Stimulated activated CD4-positive, alpha-beta T cell treated with anti-CD3 and anti-CD28 coated beads, Interleukin-12 subunit alpha, Interleukin-12 subunit beta, amount 100 ng/mL, for 4 hours (primary cell): ENCODE results near the gene ATP10B.
"Not testable (repeated sequence)": the region's sequence is repeated elsewhere in the genome, so short reads cannot be mapped to it uniquely, and the experiment has no call there.

Source experiments
- DNase-seq: peaks from one replicate; pipeline ENCODE4 v3.0.0-alpha.2; 2020

Gene ATP10B, protein sequence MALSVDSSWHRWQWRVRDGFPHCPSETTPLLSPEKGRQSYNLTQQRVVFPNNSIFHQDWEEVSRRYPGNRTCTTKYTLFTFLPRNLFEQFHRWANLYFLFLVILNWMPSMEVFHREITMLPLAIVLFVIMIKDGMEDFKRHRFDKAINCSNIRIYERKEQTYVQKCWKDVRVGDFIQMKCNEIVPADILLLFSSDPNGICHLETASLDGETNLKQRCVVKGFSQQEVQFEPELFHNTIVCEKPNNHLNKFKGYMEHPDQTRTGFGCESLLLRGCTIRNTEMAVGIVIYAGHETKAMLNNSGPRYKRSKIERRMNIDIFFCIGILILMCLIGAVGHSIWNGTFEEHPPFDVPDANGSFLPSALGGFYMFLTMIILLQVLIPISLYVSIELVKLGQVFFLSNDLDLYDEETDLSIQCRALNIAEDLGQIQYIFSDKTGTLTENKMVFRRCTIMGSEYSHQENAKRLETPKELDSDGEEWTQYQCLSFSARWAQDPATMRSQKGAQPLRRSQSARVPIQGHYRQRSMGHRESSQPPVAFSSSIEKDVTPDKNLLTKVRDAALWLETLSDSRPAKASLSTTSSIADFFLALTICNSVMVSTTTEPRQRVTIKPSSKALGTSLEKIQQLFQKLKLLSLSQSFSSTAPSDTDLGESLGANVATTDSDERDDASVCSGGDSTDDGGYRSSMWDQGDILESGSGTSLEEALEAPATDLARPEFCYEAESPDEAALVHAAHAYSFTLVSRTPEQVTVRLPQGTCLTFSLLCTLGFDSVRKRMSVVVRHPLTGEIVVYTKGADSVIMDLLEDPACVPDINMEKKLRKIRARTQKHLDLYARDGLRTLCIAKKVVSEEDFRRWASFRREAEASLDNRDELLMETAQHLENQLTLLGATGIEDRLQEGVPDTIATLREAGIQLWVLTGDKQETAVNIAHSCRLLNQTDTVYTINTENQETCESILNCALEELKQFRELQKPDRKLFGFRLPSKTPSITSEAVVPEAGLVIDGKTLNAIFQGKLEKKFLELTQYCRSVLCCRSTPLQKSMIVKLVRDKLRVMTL (N-terminal part only)

GRCh38 chr5:160852049-160852448 lies at the start of gene ATP10B:
TSS of gene ATP10B (minus strand) at chr5:160852211. CDS start at chr5:160688074, 164,137 bp downstream.
- no peak for DNase-seq

- DNase-seq: no peak
These were observed 49.6 kb upstream of the ATP10B start for GRCh38 chr5:160901656-160902055.

DNA sequence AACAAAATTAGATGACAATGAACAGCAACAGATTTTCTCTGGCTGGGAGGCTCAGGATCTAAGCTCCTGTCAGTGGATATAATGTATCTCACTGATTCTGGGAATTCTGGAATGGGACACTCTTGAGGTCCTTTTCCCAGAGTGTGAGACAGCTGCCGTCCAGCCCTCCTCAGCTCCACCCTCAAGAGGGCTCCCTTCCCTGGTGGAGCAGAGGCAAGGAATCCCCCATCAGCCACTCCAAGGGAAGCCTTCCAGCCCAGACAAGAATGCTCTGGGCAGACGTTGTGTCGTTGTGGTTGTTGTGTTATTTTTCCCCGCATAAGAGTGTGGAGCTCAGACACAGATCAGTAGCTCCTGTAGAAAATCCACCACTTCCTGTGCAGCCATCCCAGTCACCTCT lies 47.7 kb upstream of the ATP10B start:
- no peak for DNase-seq

DNA sequence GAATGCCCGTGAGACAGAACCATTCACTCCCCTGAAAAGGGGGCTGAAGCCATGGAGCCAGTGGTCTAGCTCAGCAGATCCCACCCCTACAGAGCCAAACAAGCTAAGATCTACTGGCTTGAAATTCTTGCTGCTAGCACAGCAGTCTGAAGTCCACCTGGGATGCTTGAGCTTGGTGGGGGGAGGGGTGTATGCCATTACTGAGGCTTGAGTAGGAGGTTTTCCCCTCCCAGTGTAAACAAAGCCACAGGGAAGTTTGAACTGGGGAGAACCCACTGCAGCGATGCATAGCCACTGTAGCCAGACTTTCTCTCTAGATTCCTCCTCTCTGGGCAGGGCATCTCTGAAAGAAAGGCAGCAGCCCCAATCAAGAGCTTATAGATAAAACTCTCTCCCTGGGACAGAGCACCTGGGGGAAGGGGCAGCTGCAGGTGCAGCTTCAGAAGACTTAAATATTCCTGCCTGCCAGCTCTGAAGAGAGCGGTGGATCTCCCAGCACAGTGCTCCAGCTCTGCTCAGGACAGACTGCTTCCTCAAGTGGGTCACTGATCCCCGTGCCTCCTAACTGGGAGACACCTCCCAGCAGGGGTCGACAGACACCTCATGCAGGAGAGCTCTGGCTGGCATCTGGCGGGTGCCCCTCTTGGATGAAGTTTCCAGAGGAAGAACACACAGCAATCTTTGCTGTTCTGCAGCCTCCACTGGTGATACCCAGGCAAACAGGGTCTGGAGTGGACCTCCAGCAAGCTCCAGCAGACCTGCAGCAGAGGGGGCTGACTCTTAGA lies 41.4 kb upstream of the ATP10B start:
- DNase-seq: not testable (repeated sequence)

DNA sequence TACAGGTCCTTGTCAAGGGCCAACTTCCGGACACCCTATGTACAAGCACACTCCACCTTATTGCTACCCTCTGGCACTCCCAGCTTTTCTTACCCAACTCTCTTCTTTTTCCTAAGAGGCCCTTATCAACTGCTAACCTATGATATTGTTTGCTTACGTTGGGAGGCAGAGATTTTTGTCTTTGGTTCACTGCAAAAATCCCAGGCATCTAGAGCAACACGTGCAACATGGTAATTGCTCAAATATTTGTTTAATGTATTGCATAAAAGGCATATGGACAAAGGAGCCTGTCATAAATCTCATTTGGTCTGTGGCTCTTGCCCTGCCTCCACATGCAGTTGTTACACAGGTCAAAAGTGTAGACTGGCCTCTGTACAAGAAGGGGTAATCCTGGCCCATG lies 35.8 kb upstream of the ATP10B start:
- no peak for DNase-seq

GRCh38 chr5:160873560-160874200 lies 21.7 kb upstream of the ATP10B start:
- DNase-seq: not testable (repeated sequence)

DNA sequence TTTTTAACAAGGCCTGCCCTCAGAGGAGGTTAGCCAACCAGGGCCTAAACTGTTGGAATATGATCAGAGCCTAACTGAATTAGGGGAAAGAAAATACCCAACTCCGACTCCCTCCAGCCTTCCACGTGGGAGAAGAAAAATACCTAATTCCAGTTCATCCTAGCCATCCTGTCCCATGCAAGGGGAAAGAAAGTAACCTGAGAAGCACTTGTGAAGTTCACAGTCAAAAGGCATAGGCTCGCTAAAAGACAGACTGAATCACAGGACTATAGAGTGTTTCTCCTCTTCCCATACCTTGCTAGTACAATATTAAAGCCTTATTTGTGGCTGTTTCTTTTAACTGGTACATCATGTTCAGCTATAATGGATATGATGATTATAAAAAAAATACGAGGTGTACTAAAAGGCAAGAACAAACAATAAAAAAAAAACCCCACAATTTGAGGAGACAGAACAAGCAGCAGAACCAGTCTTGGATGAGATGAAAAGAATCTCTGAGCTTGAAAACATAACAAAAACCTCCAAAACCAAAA lies 18.0 kb upstream of the ATP10B start:
- no peak for DNase-seq

- DNase-seq: no peak
These were observed 16.0 kb upstream of the ATP10B start for GRCh38 chr5:160867976-160868375.

GRCh38 chr5:160851451-160851850 lies 560 bp downstream of the ATP10B start:
- DNase-seq: no peak

- DNase-seq: no peak
These were observed 1.6 kb downstream of the ATP10B start for GRCh38 chr5:160850421-160850820.

DNA sequence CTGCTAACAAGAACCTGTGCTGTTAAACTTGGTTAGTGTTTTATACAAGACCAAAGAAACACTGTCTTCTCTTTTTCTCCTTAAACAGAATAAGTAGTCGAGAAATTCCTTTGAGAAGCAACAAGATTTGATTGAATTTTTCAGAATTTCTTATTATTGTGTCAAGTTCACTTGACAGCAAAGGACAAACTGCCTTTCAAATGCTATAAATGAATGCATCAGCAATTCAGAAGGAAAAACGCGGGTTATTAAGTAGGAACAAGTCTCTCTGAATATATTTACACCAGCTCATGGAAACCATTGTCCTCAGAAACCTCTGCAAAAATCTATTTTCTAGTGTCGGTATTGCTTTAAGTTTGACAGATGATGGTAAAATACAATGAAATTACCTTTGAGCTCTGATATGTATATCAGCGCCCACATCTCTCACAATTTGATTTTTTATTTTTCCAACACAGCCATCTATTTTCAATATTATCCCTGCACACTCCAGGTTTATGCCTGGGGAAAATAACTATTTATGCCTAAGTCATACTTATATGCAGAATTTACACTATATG lies 4.4 kb downstream of the ATP10B start:
- DNase-seq: no peak

GRCh38 chr5:160846642-160847041 lies 5.4 kb downstream of the ATP10B start:
- DNase-seq: no peak

DNA sequence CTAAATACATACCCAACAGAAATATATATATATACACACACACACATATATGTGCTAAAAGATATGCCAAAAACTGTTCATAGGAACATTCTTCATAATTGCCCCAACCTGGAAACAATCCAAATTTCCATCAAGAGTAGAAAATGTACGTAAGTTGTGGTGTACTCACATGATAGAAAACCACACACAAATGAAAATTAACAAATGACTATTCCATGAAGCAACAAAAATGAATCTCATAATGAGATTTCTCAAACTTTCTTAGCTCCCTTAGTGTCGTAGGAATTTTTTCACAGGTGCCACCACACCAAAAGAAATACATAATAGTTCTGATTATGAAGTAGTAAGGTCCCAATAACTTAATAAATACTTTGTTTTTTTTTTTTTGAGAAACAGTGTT lies 7.8 kb downstream of the ATP10B start:
- no peak for DNase-seq

DNA sequence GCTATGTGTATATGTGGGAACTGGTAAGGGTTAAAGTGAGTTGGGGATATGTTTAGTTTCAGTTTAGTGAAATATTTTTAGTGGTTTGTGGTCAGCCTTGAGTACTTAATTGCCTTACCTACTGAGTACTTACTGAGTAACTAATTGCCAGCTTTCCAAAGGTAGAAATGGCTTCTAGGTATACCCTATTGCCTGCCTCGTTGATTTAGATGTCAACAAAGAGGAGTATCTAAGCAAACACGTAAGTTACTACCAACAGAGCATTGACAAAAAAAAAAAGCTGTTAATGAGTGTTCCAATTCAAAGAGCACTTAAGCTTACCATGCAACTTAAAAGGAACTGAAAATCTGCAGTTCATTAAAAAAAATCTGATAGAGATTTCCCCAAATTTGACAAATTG lies 8.8 kb downstream of the ATP10B start:
- DNase-seq: no peak

DNA sequence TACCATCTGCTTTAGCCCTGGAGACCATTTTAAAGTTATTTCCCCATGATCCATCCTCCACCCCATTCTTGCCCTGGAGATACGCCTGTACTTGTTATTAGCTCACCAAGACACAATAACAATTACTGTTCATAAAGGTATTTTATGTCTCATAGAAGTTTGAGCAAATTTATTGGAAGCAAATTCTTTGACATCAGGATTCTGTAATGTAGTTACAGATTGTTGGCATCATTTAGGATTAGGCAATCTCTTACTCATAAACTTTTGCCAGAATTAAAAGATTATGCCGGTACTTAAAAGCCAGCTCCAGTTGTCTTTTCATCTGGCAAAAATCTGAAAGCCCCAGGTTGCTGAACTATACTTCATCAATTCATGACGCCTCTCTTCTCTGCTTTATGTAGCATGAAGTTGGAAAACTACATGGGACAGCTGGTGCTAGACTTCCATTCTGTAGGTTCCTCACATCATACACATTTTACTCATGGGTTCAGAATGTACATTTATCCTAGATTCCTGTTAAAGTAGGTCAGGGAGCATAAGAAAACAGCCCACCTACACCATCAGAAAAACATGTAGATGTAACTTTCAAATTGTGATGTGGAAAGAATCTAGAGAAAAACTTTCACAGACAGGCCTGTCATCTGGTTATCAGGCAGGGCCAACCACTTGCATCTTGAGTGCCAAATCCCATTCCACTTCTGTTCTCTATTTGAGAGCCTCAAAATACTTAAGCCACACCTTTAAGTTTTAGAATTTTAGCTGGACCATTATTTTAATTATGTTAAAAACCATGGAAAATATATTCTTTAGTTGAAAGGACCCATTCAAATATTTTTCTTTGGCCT lies 14.0 kb downstream of the ATP10B start:
- no peak for DNase-seq

DNA sequence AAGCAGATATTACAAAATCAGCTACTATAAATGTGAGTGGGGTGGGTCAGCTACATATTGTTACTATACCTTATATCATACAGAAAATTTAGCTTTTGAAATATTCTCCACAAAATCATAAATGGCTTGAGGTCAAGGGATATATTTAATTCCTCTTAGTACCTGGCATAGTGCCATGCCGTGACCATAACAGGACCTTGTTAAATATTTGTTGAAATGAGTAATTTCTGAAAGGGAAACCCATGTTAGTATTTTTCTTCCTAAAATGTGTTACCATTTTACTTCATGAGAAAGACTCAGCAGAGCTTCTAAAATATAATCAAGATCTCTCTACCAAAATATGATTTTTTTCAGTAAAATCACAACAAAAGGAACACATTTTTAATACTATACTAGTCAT lies 14.8 kb downstream of the ATP10B start:
- DNase-seq: no peak

DNA sequence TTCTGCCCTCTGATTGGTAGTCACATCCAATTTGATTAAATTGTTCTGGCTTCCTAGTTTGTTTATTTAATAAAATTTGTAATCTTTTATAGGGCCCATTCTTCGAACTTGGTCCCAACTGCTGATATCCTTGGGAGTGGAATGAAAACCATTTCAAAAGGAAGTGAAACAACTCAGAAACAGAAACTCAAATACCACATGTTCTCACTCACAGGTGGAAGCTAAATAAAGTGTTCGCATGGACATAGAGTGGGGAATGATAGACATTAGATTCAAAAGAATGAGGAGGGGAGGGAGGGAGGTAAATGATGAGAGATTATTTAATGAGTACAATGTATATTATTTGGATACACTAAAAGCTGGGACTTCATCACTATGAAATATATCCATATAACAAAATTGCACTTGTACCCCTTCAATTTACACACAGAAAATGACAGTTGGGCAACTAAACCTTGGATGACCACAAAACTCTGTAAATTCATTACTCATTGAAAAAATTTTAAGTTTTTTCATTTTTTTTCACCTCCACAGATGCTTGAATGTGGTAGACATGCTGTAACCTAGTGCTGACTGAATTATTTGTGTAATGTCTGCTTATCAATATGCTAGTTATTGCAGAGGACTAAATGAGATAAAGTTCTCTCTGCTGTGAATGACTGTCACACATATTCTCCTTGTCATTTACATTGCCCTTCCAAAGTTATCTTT lies 16.0 kb downstream of the ATP10B start:
- DNase-seq: no peak

DNA sequence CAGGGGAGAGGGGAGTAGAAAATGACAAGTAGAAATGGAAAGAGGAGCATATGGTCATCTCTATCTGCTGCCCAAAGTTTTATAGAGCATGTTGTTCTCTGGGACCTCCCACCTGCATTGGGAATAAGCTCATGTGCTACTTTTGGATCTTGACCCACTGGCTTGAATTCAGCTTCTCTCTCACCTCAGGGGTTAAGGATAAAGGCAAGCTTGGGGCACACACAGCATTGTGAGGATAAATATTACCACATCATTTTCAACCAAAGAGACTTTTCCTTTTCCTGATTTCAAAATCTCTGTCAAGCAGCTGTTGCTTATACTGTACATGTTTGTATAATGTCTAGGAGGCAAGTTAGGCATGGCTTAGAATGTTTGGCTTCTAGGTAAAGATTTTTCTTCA lies 16.6 kb downstream of the ATP10B start:
- DNase-seq: no peak

- DNase-seq: no peak
These were observed 18.2 kb downstream of the ATP10B start for GRCh38 chr5:160833806-160834205.

- no peak for DNase-seq
These were observed 20.2 kb downstream of the ATP10B start for GRCh38 chr5:160831801-160832200.
